22Rv1 (cell line): ENCODE results near the gene BATF2.
A peak's percentile ranks its signal among the peaks of the same experiment; 100 is the strongest.
"Not testable (repeated sequence)": the region's sequence is repeated elsewhere in the genome, so short reads cannot be mapped to it uniquely, and the experiment has no call there.

ENCODE experiments used
- H3K27ac ChIP-seq: fragments of 450-650 bp; 2 replicates; pipeline ENCODE4 v1.5.1; 2017
- CTCF ChIP-seq: fragments of 450-650 bp; IDR thresholded peaks from 2 replicates; pipeline ENCODE4 v1.5.1; 2017; ENCODE audit warnings: mild to moderate bottlenecking
- ZFX ChIP-seq: fragments of 450-650 bp; IDR thresholded peaks from 2 replicates; pipeline ENCODE4 v1.6.1; 2017; ENCODE audit warnings: antibody characterized with exemption, borderline replicate concordance

The BATF2 gene

GRCh38 chr11:64987998-64988854 lies 8.5 kb downstream of the BATF2 start:
- TF ChIP-seq ZFX (no peak), CTCF (no peak)
- no peak overlapping the region for H3K27ac ChIP-seq

- H3K27ac ChIP-seq, result not testable (repeated sequence)
Observed at GRCh38 chr11:64983339-64983738, 13.4 kb downstream of the BATF2 start.

DNA sequence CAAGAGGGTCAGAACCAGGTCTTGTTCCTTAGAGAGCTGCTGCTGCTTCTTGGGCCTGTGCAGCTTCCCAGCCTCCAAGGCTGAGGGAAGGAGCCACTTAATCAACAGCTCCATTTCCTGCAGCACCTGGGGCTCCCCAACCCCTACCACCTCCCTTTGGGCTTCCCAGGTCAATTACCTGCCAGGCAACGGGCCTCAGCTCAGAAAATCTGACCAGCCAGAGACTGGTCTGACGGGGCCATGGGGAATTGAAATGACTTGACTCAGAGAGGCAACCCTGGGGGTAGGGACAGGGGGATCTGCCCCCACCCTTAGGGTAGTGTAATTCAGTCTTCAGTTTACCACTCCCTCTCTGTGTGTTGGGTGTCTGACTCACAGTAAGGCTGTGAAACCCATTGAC lies 20.1 kb downstream of the BATF2 start:
- TF ChIP-seq CTCF, result no peak
- no peak for TF ChIP-seq ZFX
- H3K27ac ChIP-seq, result no peak overlapping the region

GRCh38 chr11:64974124-64974523 lies 22.6 kb downstream of the BATF2 start:
- no peak for TF ChIP-seq CTCF
- H3K27ac ChIP-seq, result no peak overlapping the region

- peak within 1 kb of the TSS; percentile 72 for H3K27ac ChIP-seq
- TF ChIP-seq CTCF (no peak), ZFX (no peak)
Observed at GRCh38 chr11:64971421-64972233, 25.1 kb downstream of the BATF2 start, which contains the start of gene MAJIN. Gene MAJIN, minus strand, starts transcription at chr11:64972108. Its CDS starts 12,703 bp downstream, at chr11:64959405.

DNA sequence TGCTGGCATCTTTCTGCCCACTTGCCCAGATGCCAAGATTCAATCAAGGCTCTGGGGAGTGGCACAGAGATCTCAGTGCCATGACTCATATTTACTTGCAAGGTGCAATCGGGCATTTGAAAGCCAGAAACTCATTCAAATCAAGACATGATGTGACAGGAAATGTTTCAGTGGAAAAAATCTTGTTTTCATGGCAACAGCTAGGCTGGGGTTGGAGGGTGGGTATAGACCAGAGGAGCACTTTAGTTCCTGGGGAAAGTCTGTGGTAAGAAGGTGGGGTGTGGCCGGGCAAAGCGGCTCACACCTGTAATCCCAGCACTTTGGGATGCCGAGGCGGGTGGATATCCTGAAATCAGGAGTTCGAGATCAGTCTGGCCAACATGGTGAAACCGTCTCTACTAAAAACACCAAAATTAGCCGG lies 26.0 kb downstream of the BATF2 start:
- TF ChIP-seq CTCF (no peak), ZFX (no peak)
- no peak overlapping the region for H3K27ac ChIP-seq

DNA sequence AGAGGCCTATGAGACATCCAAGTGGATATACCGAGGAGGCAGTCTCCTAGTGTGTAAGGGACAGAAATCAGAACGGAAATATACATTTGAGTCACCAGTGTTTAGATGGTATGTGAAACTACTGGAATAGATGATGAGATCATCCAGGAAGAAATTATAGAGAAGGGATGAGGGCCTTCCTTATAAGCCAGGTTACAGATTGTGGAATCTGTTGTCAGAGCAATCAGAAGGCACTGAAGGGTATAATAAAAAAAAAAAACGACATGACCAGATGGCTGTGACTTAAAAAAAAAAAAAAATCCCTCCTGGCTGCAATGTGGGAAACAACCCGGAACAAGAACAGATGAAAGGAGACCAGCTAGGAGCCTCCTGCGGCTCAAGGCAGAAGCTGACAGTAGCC lies 27.6 kb downstream of the BATF2 start:
- TF ChIP-seq CTCF, result no peak
- no peak for TF ChIP-seq ZFX
- H3K27ac ChIP-seq, result no peak overlapping the region
